Activated naive CD8-positive, alpha-beta T cell treated with anti-CD3 and anti-CD28 coated beads, Interleukin-2, amount 50 U/mL, for 24 hours (primary cell): ENCODE results near the gene GLS.

Experiments
- ATAC-seq: fragments of 150-1000 bp; cut with Tn5 transposase; one replicate; pipeline ENCODE4 v1.10.0; 2021
- DNase-seq: peaks from one replicate; pipeline ENCODE4 v3.0.0; 2021
- H3K27ac Mint-ChIP-seq: one replicate; pipeline ENCODE4 v1.8.0; 2021; ENCODE audit warnings: mild to moderate bottlenecking, mixed read lengths
- H3K27me3 Mint-ChIP-seq: one replicate; pipeline ENCODE4 v1.8.0; 2021; ENCODE audit warnings: mixed read lengths
- H3K36me3 Mint-ChIP-seq: one replicate; pipeline ENCODE4 v1.8.0; 2021; ENCODE audit warnings: low read depth, mixed read lengths
- H3K4me1 Mint-ChIP-seq: one replicate; pipeline ENCODE4 v1.8.0; 2021; ENCODE audit warnings: mixed read lengths
- H3K4me3 Mint-ChIP-seq: one replicate; pipeline ENCODE4 v1.8.0; 2021; ENCODE audit warnings: mild to moderate bottlenecking, moderate library complexity, mixed read lengths
- H3K9me3 Mint-ChIP-seq: one replicate; pipeline ENCODE4 v1.8.0; 2021; ENCODE audit warnings: mixed read lengths

Gene GLS

GRCh38 chr2:190887089-190887488 is 6.5 kb downstream of the GLS start:
- peak; percentile 63 for ATAC-seq

DNA sequence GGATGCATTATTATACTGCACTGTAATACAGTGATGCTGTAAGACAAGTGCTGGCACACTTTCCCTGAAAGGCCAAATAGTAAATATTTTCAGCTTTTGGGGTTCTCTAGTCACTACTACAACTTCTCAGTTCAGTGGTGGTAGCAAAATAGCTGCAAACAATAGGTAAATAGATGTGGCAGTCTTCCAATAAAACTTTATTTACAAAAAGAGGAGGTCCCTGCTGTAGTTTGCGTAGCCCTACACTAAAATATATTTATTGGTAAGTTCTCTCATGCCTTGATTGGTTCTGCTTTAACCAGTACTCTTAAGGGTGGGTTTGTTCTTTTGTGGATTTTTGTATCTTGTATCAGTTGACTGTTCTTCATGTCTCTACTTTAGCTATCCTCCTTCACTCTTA is 7.8 kb downstream of the GLS start:
- no peaks in the 10 kb centered on the region for H3K27me3 Mint-ChIP-seq
- DNase-seq: no peak

More at GRCh38 chr2:190887089-190887488, 6.5 kb downstream of the GLS start:
- Mint-ChIP-seq H3K36me3 (peaks cover 61% of the 10 kb centered on the region), H3K27me3 (peaks cover under 1% of the 10 kb centered on the region), H3K9me3 (no peaks in the 10 kb centered on the region), H3K27ac (no peak overlapping the region), H3K4me3 (peak overlapping the region; percentile 64), H3K4me1 (peaks cover 78% of the 10 kb centered on the region)
- DNase-seq: no peak

DNA sequence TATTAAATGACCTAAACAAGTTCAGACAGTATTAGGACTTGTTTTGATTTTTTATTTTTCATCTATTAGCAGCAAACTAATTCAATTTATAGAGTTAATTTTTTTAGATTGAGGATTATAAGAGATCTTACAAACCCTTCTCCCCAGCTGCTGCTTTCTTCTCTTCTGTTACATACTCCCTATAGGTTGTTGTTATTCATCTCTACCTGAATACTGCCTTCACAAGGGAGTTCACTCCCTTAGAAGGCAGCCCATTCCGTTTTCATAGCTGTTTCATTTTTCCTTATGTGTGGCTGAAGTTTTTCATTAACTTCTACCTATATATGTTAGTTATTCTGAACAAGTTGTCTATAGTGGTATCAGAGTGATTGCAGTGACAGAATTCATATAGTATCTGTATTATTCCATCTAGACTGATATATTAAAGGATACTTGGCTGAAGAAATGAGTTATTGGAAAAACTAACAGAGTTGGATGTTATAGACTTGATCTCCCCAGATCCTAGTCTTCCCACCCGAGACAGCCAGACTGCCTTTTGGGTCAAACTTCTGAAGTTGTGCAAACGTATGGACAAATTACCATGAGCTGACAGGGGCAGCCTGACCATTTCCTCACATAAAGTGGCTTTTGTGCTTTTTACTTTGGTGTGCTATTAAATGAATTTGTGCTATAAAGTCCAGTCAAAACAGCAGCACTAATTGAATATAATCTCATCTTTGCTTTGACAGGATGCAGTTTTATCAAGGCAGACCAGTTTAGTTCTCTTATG is 8.7 kb downstream of the GLS start:
- DNase-seq: no peak
- Mint-ChIP-seq H3K27me3 (no peaks in the 10 kb centered on the region), H3K36me3 (peaks cover 49% of the 10 kb centered on the region), H3K4me1 (peaks cover 81% of the 10 kb centered on the region), H3K27ac (peak overlapping the region; percentile 29), H3K9me3 (no peaks in the 10 kb centered on the region), H3K4me3 (no peak overlapping the region)
- ATAC-seq: no peak

More for the DNA sequence above, 7.8 kb downstream of the GLS start:
- no peaks in the 10 kb centered on the region for H3K9me3 Mint-ChIP-seq
- ATAC-seq: no peak
- peak overlapping the region; percentile 60 for H3K27ac Mint-ChIP-seq
- H3K4me3 Mint-ChIP-seq: peak overlapping the region; percentile 64
- H3K36me3 Mint-ChIP-seq: peaks cover 54% of the 10 kb centered on the region
- peaks cover 78% of the 10 kb centered on the region for H3K4me1 Mint-ChIP-seq

GRCh38 chr2:190891372-190891771 is 10.8 kb downstream of the GLS start:
- DNase-seq: no peak
- H3K9me3 Mint-ChIP-seq: no peaks in the 10 kb centered on the region
- H3K4me1 Mint-ChIP-seq: peaks cover 64% of the 10 kb centered on the region
- no peaks in the 10 kb centered on the region for H3K27me3 Mint-ChIP-seq
- no peak for ATAC-seq
- peak overlapping the region; percentile 73 for H3K27ac Mint-ChIP-seq
- H3K36me3 Mint-ChIP-seq: peaks cover 48% of the 10 kb centered on the region
- no peak overlapping the region for H3K4me3 Mint-ChIP-seq

GRCh38 chr2:190891889-190892288 is 11.3 kb downstream of the GLS start:
- no peaks in the 10 kb centered on the region for H3K27me3 Mint-ChIP-seq
- ATAC-seq: no peak
- H3K36me3 Mint-ChIP-seq: peaks cover 53% of the 10 kb centered on the region
- H3K27ac Mint-ChIP-seq: peak overlapping the region; percentile 36
- no peaks in the 10 kb centered on the region for H3K9me3 Mint-ChIP-seq
- H3K4me3 Mint-ChIP-seq: no peak overlapping the region
- H3K4me1 Mint-ChIP-seq: peaks cover 59% of the 10 kb centered on the region
- no peak for DNase-seq

- H3K9me3 Mint-ChIP-seq: no peaks in the 10 kb centered on the region
- no peak overlapping the region for H3K4me3 Mint-ChIP-seq
- H3K27me3 Mint-ChIP-seq: no peaks in the 10 kb centered on the region
- H3K27ac Mint-ChIP-seq: no peak overlapping the region
- ATAC-seq (no peak), DNase-seq (no peak)
- peaks cover 49% of the 10 kb centered on the region for H3K4me1 Mint-ChIP-seq
- H3K36me3 Mint-ChIP-seq: peaks cover 49% of the 10 kb centered on the region
These were observed 12.5 kb downstream of the GLS start for GRCh38 chr2:190893157-190893556.

DNA sequence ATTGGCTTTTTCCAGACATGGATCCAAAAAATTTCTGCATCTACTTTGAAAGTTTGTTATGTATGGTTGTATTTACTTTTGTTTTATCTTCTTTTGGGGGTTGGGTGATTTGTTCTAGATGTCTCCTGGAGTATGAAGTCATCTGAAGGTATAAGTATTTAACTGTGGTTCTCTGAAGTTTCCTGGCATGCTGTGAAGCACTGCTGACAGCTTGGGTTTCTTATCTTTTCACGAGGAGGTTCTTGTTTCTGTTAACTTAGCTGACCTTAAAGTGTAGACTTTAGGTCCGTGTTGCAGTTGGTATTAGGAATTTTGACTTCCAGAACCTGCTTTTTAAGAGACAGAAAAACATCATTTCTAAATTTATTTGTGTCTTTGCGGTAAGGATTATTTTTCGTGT is 15.9 kb downstream of the GLS start:
- no peak overlapping the region for H3K4me3 Mint-ChIP-seq
- ATAC-seq (no peak), DNase-seq (no peak)
- peaks cover 40% of the 10 kb centered on the region for H3K36me3 Mint-ChIP-seq
- H3K4me1 Mint-ChIP-seq: peaks cover 20% of the 10 kb centered on the region
- H3K9me3 Mint-ChIP-seq: no peaks in the 10 kb centered on the region
- no peaks in the 10 kb centered on the region for H3K27me3 Mint-ChIP-seq
- peak overlapping the region; percentile 39 for H3K27ac Mint-ChIP-seq

DNA sequence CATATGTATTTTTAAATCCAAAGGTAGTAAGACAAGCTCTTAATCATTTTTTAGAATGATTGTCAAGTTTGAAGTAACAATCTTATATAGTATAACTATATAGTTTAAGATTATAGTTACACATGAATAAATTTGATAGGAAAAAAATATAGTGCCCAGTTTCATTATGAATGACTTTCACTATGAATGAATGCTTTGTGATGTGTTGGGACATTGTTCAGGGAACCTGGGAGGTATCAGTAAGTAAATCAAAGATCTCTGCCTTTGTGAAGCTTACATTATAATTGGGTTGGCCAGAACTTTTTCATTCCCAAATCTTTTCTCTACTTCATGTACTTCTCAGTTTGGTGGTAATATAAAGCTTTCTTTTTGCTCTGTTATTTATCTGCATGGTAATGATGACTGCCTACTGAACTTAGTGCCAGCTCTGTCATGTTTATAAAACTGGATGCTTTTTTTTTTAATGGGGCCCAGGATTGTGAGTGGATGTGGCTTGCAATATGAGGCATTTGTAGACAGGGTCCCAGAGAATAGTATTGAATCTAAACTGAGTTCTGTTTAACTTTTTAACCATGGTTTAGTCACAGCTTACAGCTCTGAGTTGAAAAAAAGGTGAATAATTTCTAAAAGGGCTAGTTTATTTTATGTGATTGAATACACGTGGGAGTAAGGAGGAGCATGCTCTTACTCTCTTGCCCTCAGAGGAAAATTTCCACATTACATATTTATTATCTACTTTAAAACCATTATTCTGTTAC is 23.3 kb downstream of the GLS start:
- DNase-seq: no peak
- Mint-ChIP-seq H3K4me1 (peaks cover 42% of the 10 kb centered on the region), H3K9me3 (no peaks in the 10 kb centered on the region), H3K27me3 (no peaks in the 10 kb centered on the region), H3K36me3 (peaks cover 62% of the 10 kb centered on the region), H3K27ac (peak overlapping the region; percentile 70), H3K4me3 (no peak overlapping the region)
- ATAC-seq: peak; percentile 77

DNA sequence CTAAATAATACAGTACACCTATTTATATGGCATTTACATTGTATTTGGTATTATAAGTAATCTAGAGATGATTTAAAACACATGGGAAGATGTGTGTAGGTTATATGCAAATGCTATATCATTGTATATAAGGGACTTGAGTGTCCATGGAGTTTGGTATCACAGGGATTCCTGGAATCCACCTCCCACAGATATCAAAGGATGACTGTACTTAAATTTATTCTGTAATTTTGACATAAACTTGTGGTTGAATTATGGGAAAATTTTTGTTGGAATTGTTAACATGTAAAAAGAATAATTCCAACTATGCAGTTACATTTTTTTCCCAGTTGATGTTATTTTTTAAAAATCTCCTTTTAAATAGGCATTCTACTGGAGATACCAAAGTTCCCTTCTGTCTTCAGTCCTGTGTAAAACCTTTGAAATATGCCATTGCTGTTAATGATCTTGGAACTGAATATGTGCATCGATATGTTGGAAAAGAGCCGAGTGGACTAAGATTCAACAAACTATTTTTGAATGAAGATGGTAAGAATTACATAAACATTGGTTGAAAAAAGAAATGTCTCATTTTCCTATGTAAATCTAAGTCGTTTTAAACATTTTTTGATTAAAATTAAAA is 24.1 kb downstream of the GLS start:
- no peak for DNase-seq
- peaks cover 46% of the 10 kb centered on the region for H3K4me1 Mint-ChIP-seq
- H3K27ac Mint-ChIP-seq: peak overlapping the region; percentile 70

GRCh38 chr2:190908532-190908931 is 27.9 kb downstream of the GLS start:
- ATAC-seq: no peak
- Mint-ChIP-seq H3K27ac (no peak overlapping the region), H3K4me1 (peaks cover 58% of the 10 kb centered on the region), H3K9me3 (no peaks in the 10 kb centered on the region), H3K27me3 (no peaks in the 10 kb centered on the region), H3K36me3 (peaks cover 66% of the 10 kb centered on the region), H3K4me3 (no peak overlapping the region)
- DNase-seq: no peak

More for the DNA sequence above, 24.1 kb downstream of the GLS start:
- no peak for ATAC-seq
- no peaks in the 10 kb centered on the region for H3K9me3 Mint-ChIP-seq
- no peaks in the 10 kb centered on the region for H3K27me3 Mint-ChIP-seq
- peaks cover 64% of the 10 kb centered on the region for H3K36me3 Mint-ChIP-seq
- no peak overlapping the region for H3K4me3 Mint-ChIP-seq

- ATAC-seq (no peak), DNase-seq (no peak)
- H3K4me3 Mint-ChIP-seq: no peak overlapping the region
- no peaks in the 10 kb centered on the region for H3K9me3 Mint-ChIP-seq
- H3K27me3 Mint-ChIP-seq: no peaks in the 10 kb centered on the region
- peaks cover 52% of the 10 kb centered on the region for H3K4me1 Mint-ChIP-seq
- no peak overlapping the region for H3K27ac Mint-ChIP-seq
- H3K36me3 Mint-ChIP-seq: peaks cover 62% of the 10 kb centered on the region
These were observed 29.1 kb downstream of the GLS start for GRCh38 chr2:190909680-190910079.

DNA sequence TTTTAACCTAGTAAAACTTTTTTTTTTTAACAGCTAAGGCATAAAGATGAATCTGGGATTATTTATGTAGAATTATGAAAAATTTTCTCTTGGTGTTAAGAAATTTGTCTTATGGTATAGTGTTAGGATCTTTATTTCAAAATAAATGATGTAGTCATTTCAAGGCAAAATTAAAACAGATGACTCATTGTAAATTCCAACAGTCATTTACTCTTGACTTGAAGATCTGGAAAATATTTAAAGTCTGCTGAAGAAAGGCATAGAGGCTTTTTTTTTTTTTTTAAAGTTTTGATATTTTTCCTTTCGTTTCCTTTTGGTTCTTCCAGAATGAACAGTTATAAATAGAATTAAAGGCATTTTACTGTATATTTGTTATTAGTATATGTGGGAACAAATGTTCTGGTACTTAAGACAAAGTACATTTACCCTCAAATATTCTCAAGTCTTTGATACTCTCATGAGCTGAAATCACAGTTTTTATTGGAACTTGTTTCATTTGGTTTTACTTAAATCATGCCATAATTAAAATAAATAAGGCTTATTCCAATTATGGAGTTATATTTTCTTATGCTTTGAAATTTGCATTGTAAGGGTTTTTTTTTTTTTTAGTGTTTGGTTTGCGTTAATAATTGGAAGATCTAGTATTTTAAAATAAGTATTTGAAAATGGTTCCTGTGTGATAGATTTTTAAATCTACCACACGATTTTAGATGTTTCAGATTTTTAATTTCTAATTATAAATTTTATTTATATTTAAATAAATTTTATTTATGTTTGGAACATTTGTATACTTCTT is 29.9 kb downstream of the GLS start:
- Mint-ChIP-seq H3K27me3 (no peaks in the 10 kb centered on the region), H3K4me3 (no peak overlapping the region), H3K36me3 (peaks cover 62% of the 10 kb centered on the region), H3K27ac (peak overlapping the region; percentile 71), H3K9me3 (no peaks in the 10 kb centered on the region), H3K4me1 (peaks cover 49% of the 10 kb centered on the region)
- no peak for DNase-seq
- ATAC-seq: no peak

GRCh38 chr2:190911813-190912212 is 31.2 kb downstream of the GLS start:
- no peaks in the 10 kb centered on the region for H3K9me3 Mint-ChIP-seq
- ATAC-seq (peak; percentile 87), DNase-seq (no peak)
- H3K4me3 Mint-ChIP-seq: peak overlapping the region; percentile 15
- H3K36me3 Mint-ChIP-seq: peaks cover 64% of the 10 kb centered on the region
- no peaks in the 10 kb centered on the region for H3K27me3 Mint-ChIP-seq
- peaks cover 53% of the 10 kb centered on the region for H3K4me1 Mint-ChIP-seq
- peak overlapping the region; percentile 72 for H3K27ac Mint-ChIP-seq

DNA sequence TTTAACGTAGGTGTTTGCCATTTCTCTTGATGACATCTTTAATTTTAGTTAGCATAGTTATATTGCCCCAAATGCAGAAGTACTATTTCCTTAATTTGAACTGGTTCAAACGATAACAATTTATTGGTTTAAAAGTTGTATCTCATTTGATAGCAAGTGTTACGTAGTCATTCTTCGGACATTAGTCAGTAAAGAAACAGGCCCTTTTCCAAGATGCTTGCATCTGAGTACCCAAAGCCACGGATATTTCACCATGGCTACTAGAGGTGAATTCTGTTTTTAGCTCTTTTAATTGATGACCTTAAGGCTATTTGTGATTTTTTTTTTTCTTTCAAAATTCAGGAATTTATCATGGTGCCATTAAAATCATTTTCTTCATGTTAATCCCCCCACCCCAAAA is 32.1 kb downstream of the GLS start:
- no peak overlapping the region for H3K4me3 Mint-ChIP-seq
- H3K36me3 Mint-ChIP-seq: peaks cover 68% of the 10 kb centered on the region
- peaks cover 58% of the 10 kb centered on the region for H3K4me1 Mint-ChIP-seq
- ATAC-seq (no peak), DNase-seq (no peak)
- H3K9me3 Mint-ChIP-seq: no peaks in the 10 kb centered on the region
- H3K27me3 Mint-ChIP-seq: no peaks in the 10 kb centered on the region
- no peak overlapping the region for H3K27ac Mint-ChIP-seq
